GM12865 (cell line): ENCODE measurements around the gene IDH2.
"Not testable (repeated sequence)": the region's sequence is repeated elsewhere in the genome, so short reads cannot be mapped to it uniquely, and the experiment has no call there.

ENCODE experiments used
- DNase-seq: peaks from one replicate; pipeline ENCODE4 v3.0.0; 2010; ENCODE audit warnings: low read depth
- H3K4me3 ChIP-seq: 2 replicates; pipeline ENCODE4 v1.5.1; 2011; ENCODE audit warnings: mild to moderate bottlenecking, low read depth, low read length, control low read depth
- TF ChIP-seq, protein P1 (sequence below): IDR thresholded peaks from 2 replicates; pipeline ENCODE4 v1.5.1; 2011; ENCODE audit warnings: low read length, control low read depth, low read depth, inconsistent platforms; ENCODE audit not compliant: insufficient read depth; ENCODE audit errors: missing control alignments

IDH2 gene

GRCh38 chr15:90142216-90143165 lies 40.2 kb upstream of the IDH2 start:
- H3K4me3 ChIP-seq = no peak overlapping the region

GRCh38 chr15:90141646-90142045 lies 39.4 kb upstream of the IDH2 start:
- no peak overlapping the region for H3K4me3 ChIP-seq
- no peak for DNase-seq
- TF ChIP-seq, protein P1, sequence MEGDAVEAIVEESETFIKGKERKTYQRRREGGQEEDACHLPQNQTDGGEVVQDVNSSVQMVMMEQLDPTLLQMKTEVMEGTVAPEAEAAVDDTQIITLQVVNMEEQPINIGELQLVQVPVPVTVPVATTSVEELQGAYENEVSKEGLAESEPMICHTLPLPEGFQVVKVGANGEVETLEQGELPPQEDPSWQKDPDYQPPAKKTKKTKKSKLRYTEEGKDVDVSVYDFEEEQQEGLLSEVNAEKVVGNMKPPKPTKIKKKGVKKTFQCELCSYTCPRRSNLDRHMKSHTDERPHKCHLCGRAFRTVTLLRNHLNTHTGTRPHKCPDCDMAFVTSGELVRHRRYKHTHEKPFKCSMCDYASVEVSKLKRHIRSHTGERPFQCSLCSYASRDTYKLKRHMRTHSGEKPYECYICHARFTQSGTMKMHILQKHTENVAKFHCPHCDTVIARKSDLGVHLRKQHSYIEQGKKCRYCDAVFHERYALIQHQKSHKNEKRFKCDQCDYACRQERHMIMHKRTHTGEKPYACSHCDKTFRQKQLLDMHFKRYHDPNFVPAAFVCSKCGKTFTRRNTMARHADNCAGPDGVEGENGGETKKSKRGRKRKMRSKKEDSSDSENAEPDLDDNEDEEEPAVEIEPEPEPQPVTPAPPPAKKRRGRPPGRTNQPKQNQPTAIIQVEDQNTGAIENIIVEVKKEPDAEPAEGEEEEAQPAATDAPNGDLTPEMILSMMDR = no peak

More at GRCh38 chr15:90142216-90143165, 40.2 kb upstream of the IDH2 start:
- DNase-seq = no peak
- TF ChIP-seq, protein P1 = no peak

- H3K4me3 ChIP-seq, DNase-seq: not testable (repeated sequence)
These were observed 37.3 kb upstream of the IDH2 start for GRCh38 chr15:90139549-90139948.

- no peak for DNase-seq
- TF ChIP-seq, protein P1 = no peak
- no peak overlapping the region for H3K4me3 ChIP-seq
These were observed 36.0 kb upstream of the IDH2 start for GRCh38 chr15:90138071-90138833.

DNA sequence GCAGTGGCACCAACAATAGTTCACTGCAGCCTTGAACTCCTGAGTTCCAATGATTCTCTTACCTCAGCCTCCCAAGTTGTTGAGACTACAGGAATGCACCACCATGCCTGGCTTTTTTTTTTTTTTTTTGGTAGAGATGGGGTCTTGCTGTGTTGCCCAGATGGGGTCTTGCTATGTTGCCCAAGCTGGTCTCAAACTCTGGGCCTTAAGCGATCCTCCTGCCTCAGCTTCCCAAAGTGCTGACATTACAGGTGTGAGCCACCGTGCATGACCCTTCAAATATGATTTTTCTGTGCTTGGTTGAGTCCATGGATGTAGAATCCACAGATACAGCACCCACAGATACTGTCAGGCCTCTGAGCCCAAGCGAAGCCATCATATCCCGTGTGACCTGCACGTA lies 30.2 kb upstream of the IDH2 start:
- no peak overlapping the region for H3K4me3 ChIP-seq
- TF ChIP-seq, protein P1 = no peak
- no peak for DNase-seq

DNA sequence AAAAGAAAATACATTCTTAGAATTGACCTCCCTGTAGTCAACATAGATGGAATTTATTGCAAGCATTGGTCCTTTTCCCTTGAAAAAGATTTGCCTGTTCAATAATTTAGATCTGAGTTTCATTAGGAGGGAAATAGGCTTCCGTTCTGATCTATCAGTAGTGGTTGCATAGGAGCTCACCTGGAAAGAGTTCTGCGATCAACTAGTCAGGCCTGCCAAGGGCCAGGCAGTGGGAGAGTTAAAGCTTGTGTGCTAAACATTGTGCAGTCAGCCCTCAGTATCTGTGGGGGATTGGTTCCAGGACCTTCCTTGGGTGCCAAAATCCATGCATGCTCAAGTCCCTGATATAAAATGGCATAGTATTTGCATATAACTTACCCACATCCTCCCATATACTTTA lies 29.6 kb upstream of the IDH2 start:
- TF ChIP-seq, protein P1 = no peak
- H3K4me3 ChIP-seq = no peak overlapping the region
- no peak for DNase-seq

DNA sequence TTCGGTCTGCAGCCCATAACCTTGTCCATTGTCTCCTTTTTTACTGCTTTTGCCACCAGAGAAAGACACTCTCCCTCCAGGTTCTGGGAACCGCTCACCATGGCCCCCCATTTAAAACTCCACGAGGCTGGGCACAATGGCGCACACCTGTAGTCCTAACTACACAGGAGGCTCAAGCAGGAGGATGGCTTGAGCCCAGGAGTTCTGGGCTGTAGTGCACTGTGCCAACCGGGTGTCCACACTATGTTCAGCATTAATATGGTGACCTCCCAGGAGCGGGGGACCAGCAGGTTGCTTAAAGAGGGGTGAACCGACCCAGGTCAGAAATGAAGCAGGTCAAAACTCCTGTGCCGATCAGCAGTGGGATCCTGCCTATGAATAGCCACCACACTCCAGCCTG lies 28.0 kb upstream of the IDH2 start:
- H3K4me3 ChIP-seq = no peak overlapping the region
- no peak for DNase-seq
- TF ChIP-seq, protein P1 = no peak
